ENCODE results near the gene QSOX1.

DNA sequence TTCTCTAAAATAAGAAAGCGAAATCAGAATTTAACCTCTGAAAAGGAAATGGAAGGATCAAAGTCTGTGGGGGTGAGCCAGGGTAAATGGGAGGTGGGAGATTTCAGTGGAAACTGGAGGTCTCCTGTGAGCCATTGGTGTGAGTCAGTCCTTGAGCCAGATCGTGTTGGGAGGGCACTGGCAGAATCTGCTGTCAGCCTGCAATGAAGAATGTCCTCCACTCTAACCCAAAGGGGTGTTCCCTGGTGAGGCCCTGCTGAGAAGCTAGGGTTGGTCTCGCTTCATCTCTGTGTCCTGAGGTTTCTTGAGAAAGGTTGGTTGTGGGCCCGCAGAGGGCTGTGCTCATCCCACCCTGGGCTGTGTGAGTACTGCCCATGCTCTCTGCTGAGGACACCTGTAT, 2.4 kb downstream of the QSOX1 start:
- TF ChIP-seq, protein P1, sequence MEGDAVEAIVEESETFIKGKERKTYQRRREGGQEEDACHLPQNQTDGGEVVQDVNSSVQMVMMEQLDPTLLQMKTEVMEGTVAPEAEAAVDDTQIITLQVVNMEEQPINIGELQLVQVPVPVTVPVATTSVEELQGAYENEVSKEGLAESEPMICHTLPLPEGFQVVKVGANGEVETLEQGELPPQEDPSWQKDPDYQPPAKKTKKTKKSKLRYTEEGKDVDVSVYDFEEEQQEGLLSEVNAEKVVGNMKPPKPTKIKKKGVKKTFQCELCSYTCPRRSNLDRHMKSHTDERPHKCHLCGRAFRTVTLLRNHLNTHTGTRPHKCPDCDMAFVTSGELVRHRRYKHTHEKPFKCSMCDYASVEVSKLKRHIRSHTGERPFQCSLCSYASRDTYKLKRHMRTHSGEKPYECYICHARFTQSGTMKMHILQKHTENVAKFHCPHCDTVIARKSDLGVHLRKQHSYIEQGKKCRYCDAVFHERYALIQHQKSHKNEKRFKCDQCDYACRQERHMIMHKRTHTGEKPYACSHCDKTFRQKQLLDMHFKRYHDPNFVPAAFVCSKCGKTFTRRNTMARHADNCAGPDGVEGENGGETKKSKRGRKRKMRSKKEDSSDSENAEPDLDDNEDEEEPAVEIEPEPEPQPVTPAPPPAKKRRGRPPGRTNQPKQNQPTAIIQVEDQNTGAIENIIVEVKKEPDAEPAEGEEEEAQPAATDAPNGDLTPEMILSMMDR (IDR thresholded peaks at IDR 0.05; ENCODE audit: low read length) = no peak
- no peak for TF ChIP-seq EZH2 (IDR thresholded peaks at IDR 0.05; ENCODE audit: borderline replicate concordance, low read length)

Measured in OCI-LY1 (cell line).